GM18870 (cell line): ENCODE results near the gene OR2H1.
"Not testable (repeated sequence)": the region's sequence is repeated elsewhere in the genome, so short reads cannot be mapped to it uniquely, and the experiment has no call there.

Source experiments
- ATAC-seq: cut with Tn5 transposase; IDR thresholded peaks from one replicate; pipeline ENCODE4 v1.9.1; 2021; ENCODE audit warnings: moderate library complexity; ENCODE audit not compliant: unreplicated experiment

Gene OR2H1

DNA sequence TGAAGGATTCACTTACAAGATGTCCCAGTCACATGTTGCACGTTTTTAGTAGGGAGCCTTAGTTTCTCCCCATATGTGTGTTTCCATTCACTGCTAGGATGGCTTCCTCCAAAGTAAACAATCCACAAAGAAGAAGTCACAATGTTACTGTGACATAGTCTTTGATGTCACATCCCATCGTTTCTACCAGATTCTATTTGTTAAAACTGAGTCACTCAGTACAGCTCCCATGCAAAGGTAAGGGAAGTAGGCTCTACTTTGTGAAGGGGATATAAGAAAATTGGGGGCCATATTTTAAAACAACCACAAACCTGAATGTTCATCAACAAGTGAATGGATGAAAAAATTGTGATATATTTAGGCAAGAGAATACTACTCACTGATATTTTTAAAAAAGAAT is at the start of gene OR2H1, which contains the start of gene OR11A1:
TSS of gene OR2H1 (plus strand) at position 185 of the 400 bp plus-strand sequence. CDS start 4,615 bp downstream, outside the sequence.
TSS of gene OR11A1 (minus strand) at position 101 of the 400 bp plus-strand sequence. CDS start 29,430 bp downstream, outside the sequence.
- no peak for ATAC-seq

DNA sequence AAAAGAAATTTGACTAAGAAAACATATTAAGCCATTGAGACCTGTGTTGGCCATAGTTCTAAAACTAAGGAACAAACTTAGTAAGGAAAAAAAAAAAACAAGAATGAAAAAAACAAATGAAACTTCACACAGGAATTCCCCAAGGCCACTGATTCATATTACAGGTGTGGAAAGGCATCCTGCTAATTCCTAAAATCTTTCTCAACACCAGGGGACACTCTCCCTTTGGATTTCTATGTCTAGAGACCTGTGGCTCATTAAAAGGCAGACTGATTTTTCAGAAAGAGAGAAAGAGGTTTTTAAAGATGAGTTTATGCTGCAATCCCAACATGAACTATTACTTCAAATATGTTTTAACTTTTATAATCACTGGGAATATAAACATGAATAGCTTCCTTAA is 42.4 kb upstream of the OR2H1 start, which contains the start of gene OR12D1:
TSS of gene OR12D1 (plus strand) at position 341 of the 400 bp plus-strand sequence.
- no peak for ATAC-seq

DNA sequence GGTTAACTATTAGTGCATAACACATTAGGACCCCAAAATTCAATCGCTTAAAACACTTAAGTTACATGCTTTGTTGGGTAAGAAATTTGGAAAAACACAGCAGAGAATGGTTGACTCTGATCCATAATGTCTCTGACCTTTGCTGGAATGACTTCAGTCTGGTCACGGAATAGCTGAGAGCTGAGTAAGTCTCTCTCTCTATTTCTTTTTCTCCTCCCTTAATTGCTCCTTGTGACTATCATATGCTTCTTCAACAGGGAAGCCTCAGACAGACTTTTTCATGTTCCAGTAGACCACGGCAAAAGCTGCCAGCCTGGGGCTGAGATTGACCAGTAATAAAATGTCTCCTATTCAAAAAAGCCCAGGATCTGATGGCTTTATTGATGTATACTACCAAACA is 37.4 kb upstream of the OR2H1 start:
- no peak for ATAC-seq

DNA sequence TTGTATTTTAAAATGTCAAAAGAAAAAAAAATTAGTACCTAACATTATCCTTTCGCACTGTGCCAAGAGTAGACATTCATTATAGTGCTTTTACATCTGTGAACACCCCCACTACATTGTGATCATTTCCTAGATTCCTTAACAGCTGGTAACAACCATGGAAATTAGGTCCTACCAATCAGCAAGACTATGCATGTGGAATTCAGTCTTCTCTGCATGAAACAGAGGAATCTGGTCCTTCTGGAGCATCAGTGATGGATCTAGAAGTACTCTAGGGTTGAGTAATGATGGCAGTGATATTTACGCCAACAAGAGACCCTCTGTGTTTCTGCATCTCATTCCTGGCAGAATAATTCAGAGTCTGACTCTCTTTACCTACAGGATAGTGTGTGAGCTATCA is 32.8 kb upstream of the OR2H1 start:
- ATAC-seq, result no peak

DNA sequence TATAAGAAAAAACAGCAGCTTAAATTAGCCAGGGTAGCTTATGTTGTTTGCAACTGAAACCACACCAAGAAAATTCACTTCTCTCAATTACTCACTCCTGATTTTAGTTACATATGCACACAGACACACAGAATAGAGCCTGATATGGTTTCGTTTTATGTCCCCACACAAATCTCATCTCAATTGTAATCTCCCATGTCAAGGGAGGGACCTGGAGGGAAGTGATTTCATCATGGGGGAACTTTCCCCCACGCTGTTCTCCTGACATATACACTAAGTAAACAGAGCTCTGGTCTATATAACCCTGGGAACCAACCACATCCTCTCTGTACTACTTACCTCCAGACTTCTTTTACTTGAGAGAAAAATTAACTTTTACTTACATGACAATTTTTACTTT is 32.4 kb upstream of the OR2H1 start:
- no peak for ATAC-seq

DNA sequence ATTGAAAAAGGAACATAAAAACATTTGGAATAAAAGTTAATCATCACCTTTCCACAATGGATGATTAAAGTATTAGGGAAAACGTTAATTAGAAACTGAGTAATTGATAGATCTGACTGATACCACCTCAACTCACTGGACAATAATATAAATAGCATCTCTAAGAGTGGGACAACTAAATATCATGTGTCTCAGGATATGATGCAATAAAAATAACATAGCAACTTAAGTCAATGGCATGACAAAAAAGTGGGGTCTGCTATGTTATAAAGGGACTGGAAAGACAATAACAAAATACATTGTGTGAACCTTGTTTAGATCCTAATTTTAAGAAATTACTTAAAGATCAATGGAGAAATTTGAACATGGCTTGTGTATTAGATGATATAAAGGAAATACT is 31.9 kb upstream of the OR2H1 start:
- ATAC-seq, result no peak

DNA sequence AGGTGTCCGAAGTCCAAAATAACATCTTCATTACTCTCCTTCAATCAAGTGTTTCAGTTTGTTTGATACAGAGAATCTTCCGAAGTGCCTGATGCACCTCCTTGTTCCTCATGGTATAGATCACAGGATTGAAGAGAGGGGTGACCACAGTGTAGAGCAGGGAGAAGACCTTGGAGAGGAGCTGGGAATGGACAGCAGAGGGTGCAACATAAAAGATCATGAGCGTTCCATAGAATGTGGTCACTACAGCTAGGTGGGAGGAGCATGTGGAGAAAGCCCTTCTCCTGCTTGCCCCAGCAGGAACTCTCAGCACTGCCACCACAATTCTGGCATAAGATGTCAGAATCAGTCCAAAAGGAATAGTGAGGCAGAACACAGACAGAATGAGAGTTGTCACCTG is 30.3 kb upstream of the OR2H1 start:
- ATAC-seq, result no peak

DNA sequence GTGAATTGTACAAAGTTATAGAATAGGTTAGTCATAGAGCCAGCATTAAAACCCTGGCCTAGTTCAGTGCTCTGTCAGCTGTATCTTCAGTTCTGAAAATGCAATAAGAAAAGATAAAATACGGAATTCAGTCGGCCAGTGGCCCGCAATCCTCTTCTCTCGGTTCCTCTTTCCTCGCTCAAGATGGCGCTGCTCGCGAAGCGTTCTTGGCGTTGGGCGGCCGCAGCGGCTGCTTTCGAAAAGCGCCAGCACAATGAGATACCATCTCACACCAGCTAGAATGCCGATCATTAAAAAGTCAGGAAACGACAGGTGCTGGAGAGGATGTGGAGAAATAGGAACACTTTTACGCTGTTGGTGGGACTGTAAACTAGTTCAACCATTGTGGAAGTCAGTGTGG is 20.2 kb upstream of the OR2H1 start:
- not testable (repeated sequence) for ATAC-seq

DNA sequence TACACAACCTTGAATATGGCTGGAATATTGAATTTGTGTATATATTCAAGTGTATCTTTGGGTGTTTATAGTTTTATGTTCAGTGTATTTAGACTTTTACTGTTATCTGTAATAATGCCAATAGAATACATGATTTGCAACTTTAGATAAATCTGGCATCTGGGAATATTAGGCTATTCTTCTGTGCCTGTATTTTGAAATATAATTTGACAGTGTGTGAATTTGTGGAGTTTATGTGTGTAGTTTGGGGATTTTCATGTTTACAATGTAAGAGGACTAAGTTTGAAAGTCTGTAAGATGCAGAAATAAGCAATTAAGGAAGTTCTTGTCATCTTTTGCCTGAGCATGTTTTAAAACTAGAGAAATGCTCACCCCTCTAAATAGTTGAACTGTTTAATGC is 17.9 kb upstream of the OR2H1 start, which contains the start of gene OR10C1:
TSS of gene OR10C1 (plus strand) at position 301 of the 400 bp plus-strand sequence. CDS start 710 bp downstream, outside the sequence.
- no peak for ATAC-seq

DNA sequence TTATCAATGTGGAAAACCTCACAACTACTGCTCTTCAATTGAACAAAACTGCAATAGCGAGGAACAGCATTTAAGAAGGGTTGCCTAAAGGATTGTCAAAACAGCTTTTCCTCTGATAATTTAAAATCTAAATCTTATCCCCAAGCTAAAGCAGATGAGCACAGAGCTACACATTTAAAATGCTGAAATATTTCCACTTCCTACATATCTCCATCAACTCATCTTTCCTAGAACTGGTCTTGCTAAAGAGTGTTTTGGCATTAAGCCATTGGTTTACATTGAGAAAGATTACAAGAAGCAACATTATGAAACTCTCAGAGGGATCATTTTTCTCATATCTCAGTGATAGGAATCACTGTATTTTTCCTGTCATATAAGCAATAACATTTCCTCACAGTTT is 14.2 kb upstream of the OR2H1 start:
- ATAC-seq, result no peak

DNA sequence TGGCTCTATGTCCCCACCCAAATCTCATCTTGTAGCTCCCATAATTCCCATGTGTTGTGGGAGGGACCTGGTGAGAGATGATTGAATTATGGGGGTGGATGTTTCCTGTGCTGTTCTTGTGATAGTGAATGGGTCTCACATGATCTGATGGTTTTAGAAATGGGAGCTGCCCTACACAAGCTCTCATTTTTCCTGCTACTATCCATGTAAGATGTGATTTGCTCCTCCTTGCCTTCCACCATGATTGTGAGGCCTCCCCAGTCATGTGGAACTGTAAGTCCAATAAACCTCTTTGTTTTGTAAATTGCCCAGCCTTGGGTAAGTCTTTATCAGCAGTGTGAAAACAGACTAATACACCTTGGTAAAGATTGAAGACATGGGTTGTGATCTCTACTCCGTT is 12.9 kb upstream of the OR2H1 start:
- not testable (repeated sequence) for ATAC-seq

DNA sequence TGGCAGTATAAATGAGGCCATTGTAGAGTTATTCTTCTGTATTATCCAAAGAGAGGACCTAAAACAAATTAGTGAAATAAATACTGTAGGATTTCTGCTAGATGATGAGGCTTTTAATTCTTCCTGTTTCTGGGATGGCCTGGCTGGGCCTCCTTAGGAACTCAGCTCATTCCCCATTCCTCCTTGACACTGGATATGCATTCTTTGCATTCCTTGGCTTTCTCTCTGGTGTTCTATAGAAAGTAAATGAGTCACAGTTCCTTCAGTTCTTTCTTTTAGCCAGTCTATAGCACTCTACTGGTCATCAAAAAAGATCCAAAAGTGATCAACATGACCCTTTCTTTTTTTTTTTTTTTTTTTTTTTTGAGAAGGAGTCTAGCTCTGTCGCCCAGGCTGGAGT is 9.3 kb upstream of the OR2H1 start:
- ATAC-seq, result no peak

DNA sequence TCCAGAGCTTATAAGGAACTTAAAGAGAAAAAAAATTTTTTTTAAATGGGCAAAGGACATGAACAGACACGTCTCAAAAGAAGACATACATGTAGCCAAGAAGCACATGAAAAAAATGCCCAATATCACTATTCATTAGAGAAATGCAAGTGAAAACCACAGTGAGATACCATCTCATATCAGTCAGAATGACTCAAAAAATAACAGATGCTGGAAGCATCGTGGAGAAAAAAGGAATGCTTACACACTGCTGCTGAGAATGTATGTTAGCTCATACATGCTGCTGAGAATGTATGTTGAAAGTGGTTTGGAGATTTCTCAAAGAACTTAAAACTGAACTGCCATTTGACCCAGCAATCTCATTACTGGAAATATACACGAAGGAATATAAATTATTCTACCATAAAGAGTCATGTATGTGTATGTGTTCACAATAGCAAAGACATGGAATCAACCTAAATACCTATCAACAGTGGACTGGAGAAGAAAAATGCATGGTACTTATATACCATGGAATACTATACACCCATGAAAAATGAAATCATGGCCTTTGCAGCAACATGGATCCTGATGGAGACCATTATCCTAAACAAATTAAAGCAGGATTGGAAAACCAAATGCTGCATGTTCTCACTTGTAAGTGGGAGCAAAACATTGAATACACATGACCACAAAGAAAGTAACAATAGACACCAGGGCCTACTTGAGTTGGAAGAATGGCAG is 5.3 kb upstream of the OR2H1 start:
- ATAC-seq, result no peak

DNA sequence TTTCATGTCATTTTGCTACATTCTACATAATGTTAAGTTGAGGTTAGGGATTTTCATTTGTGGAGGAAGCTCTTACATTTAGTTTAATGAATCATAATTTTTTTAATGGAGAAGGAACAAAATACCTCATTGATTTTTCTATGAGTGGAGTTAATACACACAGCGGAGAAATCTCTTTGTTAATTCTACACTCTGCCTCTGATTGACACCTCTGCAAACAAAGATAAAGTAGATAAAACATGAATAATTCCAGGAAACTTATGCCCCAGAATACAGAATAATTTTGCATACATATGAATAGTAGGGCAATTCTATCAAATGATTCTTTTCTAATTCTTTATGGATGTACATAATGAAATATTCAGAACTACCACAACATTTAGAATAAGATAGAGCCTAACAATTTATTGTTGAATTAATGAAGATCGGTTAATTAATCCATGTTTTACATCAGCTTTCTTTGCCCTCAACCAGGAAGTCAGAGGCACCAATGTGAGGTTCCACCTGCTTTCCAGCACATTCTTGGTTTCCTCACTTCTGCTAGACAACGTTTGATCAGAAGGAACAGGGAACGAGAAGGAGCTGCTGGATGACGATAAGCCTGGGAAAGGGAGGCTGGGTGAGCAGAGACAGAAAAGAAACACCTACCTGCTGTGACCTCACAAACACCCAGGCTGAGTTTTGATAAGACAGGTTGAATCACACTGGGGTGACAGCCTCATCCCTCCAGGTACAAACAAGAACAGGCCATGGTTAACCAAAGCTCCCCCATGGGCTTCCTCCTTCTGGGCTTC is 4.3 kb downstream of the OR2H1 start:
- no peak for ATAC-seq

DNA sequence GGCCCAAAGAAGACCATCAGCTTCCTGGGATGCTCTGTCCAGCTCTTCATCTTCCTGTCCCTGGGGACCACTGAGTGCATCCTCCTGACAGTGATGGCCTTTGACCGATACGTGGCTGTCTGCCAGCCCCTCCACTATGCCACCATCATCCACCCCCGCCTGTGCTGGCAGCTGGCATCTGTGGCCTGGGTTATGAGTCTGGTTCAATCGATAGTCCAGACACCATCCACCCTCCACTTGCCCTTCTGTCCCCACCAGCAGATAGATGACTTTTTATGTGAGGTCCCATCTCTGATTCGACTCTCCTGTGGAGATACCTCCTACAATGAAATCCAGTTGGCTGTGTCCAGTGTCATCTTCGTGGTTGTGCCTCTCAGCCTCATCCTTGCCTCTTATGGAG is 5.1 kb downstream of the OR2H1 start:
- ATAC-seq, result no peak

DNA sequence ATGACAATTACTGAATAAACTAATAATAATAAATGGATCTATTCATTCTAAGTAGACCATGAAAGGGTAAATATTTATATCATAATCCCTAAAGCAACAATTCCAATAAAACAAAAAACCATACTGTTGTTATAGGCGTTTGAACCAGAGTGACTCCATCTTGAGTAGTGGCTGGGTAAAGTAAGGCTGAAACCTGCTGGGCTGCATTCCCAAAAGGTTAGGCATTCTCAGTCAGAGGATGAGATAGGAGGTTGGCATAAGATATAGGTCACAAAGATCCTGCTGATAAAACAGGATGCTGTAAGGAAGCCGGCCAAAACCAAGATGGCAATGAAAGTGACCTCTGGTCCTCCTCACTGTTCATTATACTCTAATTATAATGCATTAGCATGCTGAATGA is 8.3 kb downstream of the OR2H1 start:
- ATAC-seq, result no peak

DNA sequence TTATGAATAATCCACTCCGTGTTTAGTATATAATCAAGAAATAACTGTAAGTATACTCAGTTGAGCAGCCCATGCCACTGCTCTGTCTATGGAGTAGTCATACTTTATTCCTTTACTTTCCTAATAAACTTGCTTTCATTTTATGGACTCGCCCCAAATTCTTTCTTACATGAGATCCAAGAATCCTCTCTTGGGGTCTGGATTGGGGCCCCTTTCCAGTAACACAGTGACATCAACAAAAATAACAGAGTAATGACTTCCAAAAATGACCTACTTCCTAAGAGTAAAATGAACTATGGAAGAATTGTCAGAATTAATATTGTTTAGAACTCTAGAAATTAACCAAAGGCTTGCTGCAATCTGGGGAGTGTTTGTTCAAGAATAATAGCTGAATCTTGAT is 8.8 kb downstream of the OR2H1 start:
- no peak for ATAC-seq

DNA sequence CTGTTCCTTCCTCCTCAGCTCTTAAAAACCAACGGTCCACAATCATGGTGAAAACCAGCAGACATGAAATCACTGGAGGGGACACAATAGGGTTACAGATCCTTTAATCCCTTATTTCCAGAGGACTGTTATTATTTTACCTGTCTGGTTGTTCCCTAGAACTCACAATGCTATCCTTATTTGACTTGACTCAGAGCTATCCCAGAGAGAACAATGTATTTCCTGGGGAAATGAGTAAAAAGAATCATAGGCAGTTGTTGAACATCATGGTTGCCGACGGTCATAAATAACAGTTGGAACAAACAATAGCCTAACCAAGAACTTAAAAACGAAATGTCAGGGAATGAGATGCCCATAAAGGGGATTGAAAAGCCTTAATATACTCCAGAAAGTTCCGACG is 9.3 kb downstream of the OR2H1 start:
- no peak for ATAC-seq

DNA sequence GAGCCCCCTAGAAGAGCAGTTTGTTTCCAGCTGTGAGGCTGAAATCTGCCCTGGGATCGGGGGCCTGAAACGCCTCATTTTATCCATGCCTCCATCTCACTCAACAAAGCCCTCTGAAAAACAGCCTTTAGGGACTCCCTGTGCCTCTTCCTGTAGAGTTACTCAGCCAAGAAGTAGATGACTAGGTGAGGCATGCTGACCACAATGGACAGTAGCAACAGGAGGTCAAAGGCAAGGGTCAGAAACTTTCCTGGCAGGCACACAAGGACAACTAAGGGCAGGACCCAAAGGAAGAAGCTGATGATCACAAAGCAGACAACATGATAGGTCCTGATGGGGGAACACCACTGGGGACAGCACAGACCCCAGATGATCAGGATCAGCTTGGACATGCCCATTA is 18.0 kb downstream of the OR2H1 start:
- no peak for ATAC-seq

DNA sequence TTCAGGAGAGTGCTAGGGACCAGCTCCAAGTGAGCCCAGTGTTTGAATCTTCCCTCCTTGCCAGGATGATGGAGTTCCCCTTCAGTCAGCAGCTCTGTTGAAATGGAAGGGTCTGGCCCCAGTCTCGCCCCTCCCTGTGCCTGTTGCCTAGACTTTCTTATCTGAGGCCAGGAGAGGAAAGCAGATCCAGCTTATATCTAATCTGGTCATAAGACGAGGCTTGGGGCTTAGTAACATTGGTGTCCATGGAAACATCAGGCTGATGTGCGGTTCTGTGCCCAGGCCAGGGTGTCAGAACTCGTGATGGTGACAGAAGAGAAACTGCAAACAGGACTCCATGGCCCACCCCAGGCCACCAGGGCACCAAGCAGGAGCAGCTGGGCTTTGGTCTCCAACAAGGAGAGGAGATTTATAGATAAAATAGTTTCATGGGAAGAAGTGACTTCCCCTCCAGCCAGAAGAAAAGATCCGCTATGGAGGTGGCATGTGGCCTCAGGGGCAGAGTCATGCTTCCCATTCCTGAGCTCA is 21.0 kb downstream of the OR2H1 start:
- ATAC-seq, result no peak

DNA sequence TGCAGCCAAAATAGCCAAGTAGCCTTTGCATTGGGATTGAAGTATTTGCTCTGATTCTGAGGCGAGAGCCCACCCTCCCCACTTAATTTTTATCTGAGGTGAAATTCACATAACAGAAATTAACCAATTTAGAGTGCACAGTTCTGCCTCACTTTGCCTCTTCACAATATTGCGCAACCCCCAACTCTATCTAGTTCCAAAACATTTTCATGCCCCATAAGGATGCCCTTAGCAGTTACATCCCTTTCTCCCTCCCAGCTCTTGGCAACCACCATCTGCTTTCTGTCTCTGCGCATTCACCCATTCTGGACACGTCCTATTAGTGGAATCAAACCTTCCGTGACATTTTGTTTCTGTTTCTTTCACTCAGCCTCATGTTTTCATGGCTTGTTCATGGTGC is 21.8 kb downstream of the OR2H1 start:
- no peak for ATAC-seq

DNA sequence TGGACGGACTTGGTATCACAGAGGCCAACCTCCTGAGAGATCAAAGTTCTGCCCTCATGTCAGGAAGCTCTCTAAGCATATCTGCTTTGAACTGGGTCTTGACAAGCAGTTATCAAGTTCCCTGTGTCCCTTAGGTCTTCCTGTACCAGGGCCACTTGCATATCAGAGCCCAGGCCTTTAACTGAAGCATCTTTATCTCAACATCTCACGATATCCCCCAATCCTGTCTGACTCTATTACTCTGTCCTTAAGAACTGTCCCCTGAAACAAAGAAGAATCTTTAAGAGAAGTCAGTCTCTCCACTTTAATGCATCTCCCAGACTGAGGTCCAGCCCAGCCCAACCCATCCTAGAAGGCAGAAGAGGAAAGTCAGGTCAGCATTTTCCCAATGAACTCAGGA is 22.6 kb downstream of the OR2H1 start:
- ATAC-seq, result no peak
